ENCODE data around the gene OR2W1. TPM values are rescaled to one million over a fixed set of nuclear protein-coding genes. Genes with fewer than 3 reads are reported as not detected.

The OR2W1 gene
- total and polyA plus RNA-seq, 2 donors (not counting 3 experiments of a cell fraction or from before 2014, with no cell fraction given): not detected

GRCh38 chr6:29019629-29020028, 25.3 kb downstream of the OR2W1 start:
- Histone ChIP-seq H3K4me3 (replicated peaks in 1 of 3; ENCODE audit: insufficient read depth in 1 of 3, low read depth in 1 of 3, low read length in 3 of 3) (no peak overlapping the region), H3K27ac (ENCODE audit: insufficient read depth, low read depth, low read length) (no peak overlapping the region), H3K9me1 (replicated peaks; ENCODE audit: control insufficient read depth, extremely low read depth, insufficient read depth, low read length) (no peaks in the 10 kb centered on the region), H3K9ac (replicated peaks; ENCODE audit: extremely low read depth, insufficient read depth, low read length) (no peak overlapping the region), H3K9me3 (replicated peaks; ENCODE audit: control insufficient read depth, insufficient read depth, low read length) (no peaks in the 10 kb centered on the region), H3K36me3 (ENCODE audit: control insufficient read depth in 2 of 2, extremely low read depth in 1 of 2, insufficient read depth in 2 of 2, low read length in 2 of 2) (no peaks in the 10 kb centered on the region), H2AFZ (ENCODE audit: low read depth, low read length) (no peak overlapping the region), H3K79me2 (ENCODE audit: control insufficient read depth, insufficient read depth, low read length) (no peaks in the 10 kb centered on the region), H3K4me1 (ENCODE audit: control insufficient read depth, extremely low read depth, insufficient read depth, low read length) (peaks cover 9% of the 10 kb centered on the region), H3K4me2 (ENCODE audit: insufficient read depth, low read length) (no peak overlapping the region), H3K27me3 (ENCODE audit: control insufficient read depth in 2 of 2, insufficient read depth in 2 of 2, low read length in 2 of 2) (peaks cover 2 to 8% of the 10 kb centered on the region in 2 experiments), H4K20me1 (replicated peaks; ENCODE audit: control insufficient read depth, extremely low read depth, insufficient read depth, low read length) (no peaks in the 10 kb centered on the region)
- FAIRE-seq (no peak), DNase-seq (ENCODE audit: low read depth, low spot score) (no peak)
- CTCF ChIA-PET: interaction anchor here (1.2 to 2.6 kb wide), 3 partner anchors 9 to 182 kb away, joined by 3 to 15 read pairs (median 3); no protein-coding TSS in a partner anchor
- POLR2A ChIA-PET: no interaction called here
- dilution Hi-C loops (cut with MboI; ENCODE audit: extremely low pct_ligation_motif_present, low sequenced_read_pairs): no loop called here
- BruUV-seq (replicated peaks): no TSS peak
- TF ChIP-seq JUN (IDR thresholded peaks at IDR 0.05; ENCODE audit: borderline replicate concordance, insufficient read depth, insufficient read length, low read depth) (no peak), POLR2AphosphoS5 (IDR thresholded peaks at IDR 0.05; ENCODE audit: insufficient read depth, low read depth, low read length) (no peak), MAX (IDR thresholded peaks at IDR 0.05; ENCODE audit: insufficient read depth, insufficient read length) (no peak), FOS (IDR thresholded peaks at IDR 0.05; ENCODE audit: borderline replicate concordance, insufficient read depth, low read length) (no peak), CTCF (IDR thresholded peaks at IDR 0.05; ENCODE audit: extremely low read depth in 1 of 2, insufficient read depth in 1 of 2, low read depth in 1 of 2, low read length in 2 of 2) (no peak), POLR2A (IDR thresholded peaks at IDR 0.05; ENCODE audit: low read depth, low read length) (no peak), EZH2 (IDR thresholded peaks at IDR 0.05; ENCODE audit: borderline replicate concordance, low read depth, low read length, severe bottlenecking) (no peak), MYC (IDR thresholded peaks at IDR 0.05; ENCODE audit: low read depth, low read length) (no peak), GATA2 (IDR thresholded peaks at IDR 0.05; ENCODE audit: insufficient read depth, insufficient read length, low read depth, low read length) (no peak)
- intact Hi-C loops (cut with micrococcal nuclease): loop anchor here (5.0 kb wide), 1 partner anchor 568 kb away; the partner anchor contains the start of gene OR2H2

All from endothelial cell of umbilical vein (primary cell).